ENCODE measurements around the gene ARX.

- TF ChIP-seq SMC3 (conservative IDR thresholded peaks at IDR 0.05; ENCODE audit: poor library complexity) (no peak), EP300 (conservative IDR thresholded peaks at IDR 0.05; ENCODE audit: poor library complexity, severe bottlenecking) (no peak), CTCF (IDR thresholded peaks at IDR 0.05; ENCODE audit: poor library complexity, severe bottlenecking) (no peak)
These were observed 21.9 kb downstream of the ARX start for GRCh38 chrX:24993879-24994278.

Data from neural cell (in vitro differentiated cells).